ENCODE measurements around the gene RNF138. TPM values are rescaled to one million over a fixed set of nuclear protein-coding genes. Genes with fewer than 3 reads are reported as not detected.

RNF138 gene
- total RNA-seq, 1 experiment from 2014 or later: 21.5 TPM

DNA sequence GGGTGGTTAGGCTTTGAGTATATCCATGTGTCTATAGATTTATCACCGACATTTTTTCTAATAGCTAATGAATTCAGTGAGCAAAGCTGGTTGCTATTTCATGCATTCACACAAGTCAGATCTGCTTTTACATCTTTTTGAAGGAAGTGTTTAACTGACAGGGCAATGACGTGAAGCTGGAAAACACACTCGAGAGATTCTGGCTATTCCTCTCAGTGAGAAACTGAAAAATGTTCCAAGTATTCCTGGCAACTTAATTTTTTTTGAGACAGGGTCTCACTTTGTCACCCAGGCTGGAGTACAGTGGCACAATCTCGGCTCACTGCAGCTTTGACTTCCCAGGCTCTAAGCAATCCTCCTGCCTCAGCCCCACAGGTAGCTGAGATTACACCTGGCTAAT, 21.2 kb downstream of the RNF138 start:
- H3K27me3 ChIP-seq (ENCODE audit: insufficient read depth, low read depth): no peaks in the 10 kb centered on the region
- CTCF ChIA-PET: no interaction called here
- 0 out of 2 replicates have a peak, but pooled peaks cover 2% of the 10 kb centered on the region for H4K20me1 ChIP-seq (ENCODE audit: insufficient read depth)
- no peak overlapping the region for H3K4me2 ChIP-seq
- POLR2A ChIA-PET (ENCODE audit: unreplicated experiment): no interaction called here
- H3K4me3 ChIP-seq: no peak overlapping the region
- no peaks in the 10 kb centered on the region for H3K9me3 ChIP-seq (ENCODE audit: insufficient read depth, low read depth)
- H3K79me2 ChIP-seq (ENCODE audit: low read depth): peaks cover 20% of the 10 kb centered on the region
- TF ChIP-seq CTCF (conservative IDR thresholded peaks at IDR 0.05) (no peak), EZH2 (IDR thresholded peaks at IDR 0.05; ENCODE audit: low read depth) (no peak)
- H3K27ac ChIP-seq: no peak overlapping the region
- no peaks in the 10 kb centered on the region for H3F3A ChIP-seq (ENCODE audit: insufficient read depth, low read depth)
- intact Hi-C loops (cut with micrococcal nuclease; ENCODE audit: unreplicated experiment): no loop called here
- DNase-seq: no peak
- no peaks in the 10 kb centered on the region for H3K36me3 ChIP-seq (ENCODE audit: low read depth)
- no peaks in the 10 kb centered on the region for H3K4me1 ChIP-seq (replicated peaks; ENCODE audit: insufficient read depth)
- H3K9me2 ChIP-seq (ENCODE audit: insufficient read depth): no peaks in the 10 kb centered on the region
- BruUV-seq (replicated peaks): no TSS peak
- no peak overlapping the region for H2AFZ ChIP-seq

DNA sequence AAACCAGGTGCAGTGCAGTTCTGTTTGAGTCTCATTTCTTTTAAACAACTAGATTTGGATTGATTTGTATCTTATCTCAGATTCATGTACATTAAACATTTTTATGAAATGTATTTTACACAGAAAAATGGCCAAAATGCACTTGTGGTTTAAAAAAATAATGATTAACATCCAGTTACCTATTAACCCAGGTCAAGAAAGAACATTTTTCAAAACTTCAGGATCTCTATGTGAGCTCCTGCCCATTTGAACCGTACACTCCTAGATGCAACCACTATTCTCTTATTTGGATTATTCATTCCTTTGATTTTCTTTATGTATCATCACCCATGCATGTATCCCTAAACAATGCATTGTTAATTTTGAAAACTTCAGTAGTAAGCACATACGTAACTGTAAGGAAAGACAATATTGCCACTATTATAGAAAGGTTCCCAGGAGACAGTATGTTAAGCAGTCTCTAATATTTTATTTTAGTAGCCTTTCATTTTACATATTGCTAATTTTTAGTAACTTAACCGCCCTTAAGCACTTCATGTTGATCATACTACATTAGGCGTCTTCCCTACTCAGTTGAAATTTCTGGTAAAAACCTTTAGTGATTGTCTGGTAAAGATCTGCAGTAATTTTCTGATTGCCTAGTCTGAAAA, 22.7 kb downstream of the RNF138 start:
- CTCF ChIA-PET: no interaction called here
- Histone ChIP-seq H3K27me3 (ENCODE audit: insufficient read depth, low read depth) (no peaks in the 10 kb centered on the region), H3K9me2 (ENCODE audit: insufficient read depth) (no peaks in the 10 kb centered on the region), H3K9me3 (ENCODE audit: insufficient read depth, low read depth) (no peaks in the 10 kb centered on the region), H3F3A (ENCODE audit: insufficient read depth, low read depth) (no peaks in the 10 kb centered on the region), H3K4me2 (no peak overlapping the region), H4K20me1 (ENCODE audit: insufficient read depth) (0 out of 2 replicates have a peak, but pooled peaks cover 2% of the 10 kb centered on the region), H3K79me2 (ENCODE audit: low read depth) (peaks cover 7% of the 10 kb centered on the region; the same call in 1 of the 2 replicates), H3K27ac (no peak overlapping the region), H3K4me3 (no peak overlapping the region), H2AFZ (no peak overlapping the region), H3K4me1 (replicated peaks; ENCODE audit: insufficient read depth) (no peaks in the 10 kb centered on the region), H3K36me3 (ENCODE audit: low read depth) (no peaks in the 10 kb centered on the region)
- POLR2A ChIA-PET (ENCODE audit: unreplicated experiment): no interaction called here
- no TSS peak for BruUV-seq (replicated peaks)
- intact Hi-C loops (cut with micrococcal nuclease; ENCODE audit: unreplicated experiment): no loop called here
- DNase-seq: no peak
- TF ChIP-seq EZH2 (IDR thresholded peaks at IDR 0.05; ENCODE audit: low read depth) (no peak), CTCF (conservative IDR thresholded peaks at IDR 0.05) (no peak)

GRCh38 chr18:32122039-32122438, 30.4 kb downstream of the RNF138 start:
- Histone ChIP-seq H3K4me2 (no peak overlapping the region), H3K9me3 (ENCODE audit: insufficient read depth, low read depth) (no peaks in the 10 kb centered on the region), H3K27ac (no peak overlapping the region), H3K9me2 (ENCODE audit: insufficient read depth) (no peaks in the 10 kb centered on the region), H3F3A (ENCODE audit: insufficient read depth, low read depth) (no peaks in the 10 kb centered on the region), H3K27me3 (ENCODE audit: insufficient read depth, low read depth) (no peaks in the 10 kb centered on the region), H3K79me2 (ENCODE audit: low read depth) (no peaks in the 10 kb centered on the region), H3K36me3 (ENCODE audit: low read depth) (no peaks in the 10 kb centered on the region), H3K4me3 (no peak overlapping the region), H2AFZ (no peak overlapping the region), H3K4me1 (replicated peaks; ENCODE audit: insufficient read depth) (no peaks in the 10 kb centered on the region), H4K20me1 (ENCODE audit: insufficient read depth) (no peaks in the 10 kb centered on the region)
- ChIA-PET CTCF (no interaction called here), POLR2A (ENCODE audit: unreplicated experiment) (no interaction called here)
- BruUV-seq (replicated peaks): no TSS peak
- no peak for DNase-seq
- intact Hi-C loops (cut with micrococcal nuclease; ENCODE audit: unreplicated experiment): no loop called here
- no peak for TF ChIP-seq CTCF (conservative IDR thresholded peaks at IDR 0.05)
- TF ChIP-seq EZH2 (IDR thresholded peaks at IDR 0.05; ENCODE audit: low read depth): no peak

Data from PC-9 (cell line).